ENCODE data around the gene TBC1D22B.
A peak's percentile ranks its signal among the peaks of the same experiment; 100 is the strongest.

TBC1D22B gene

GRCh38 chr6:37362101-37362828, 104.7 kb downstream of the TBC1D22B start:
- no peak for DNase-seq

GRCh38 chr6:37365791-37366190, 108.2 kb downstream of the TBC1D22B start:
- DNase-seq = no peak

- no peak for DNase-seq
Observed at GRCh38 chr6:37366910-37367309, 109.3 kb downstream of the TBC1D22B start.

- DNase-seq = no peak
Observed at GRCh38 chr6:37368961-37369320, 111.4 kb downstream of the TBC1D22B start.

- DNase-seq = no peak
Observed at GRCh38 chr6:37369321-37370201, 112.0 kb downstream of the TBC1D22B start.

- DNase-seq = no peak
Observed at GRCh38 chr6:37371154-37372083, 113.8 kb downstream of the TBC1D22B start.

GRCh38 chr6:37372116-37372515, 114.5 kb downstream of the TBC1D22B start:
- DNase-seq = no peak

GRCh38 chr6:37373822-37374471, 116.4 kb downstream of the TBC1D22B start:
- DNase-seq = no peak

GRCh38 chr6:37375376-37375775, 117.8 kb downstream of the TBC1D22B start:
- no peak for DNase-seq

GRCh38 chr6:37376078-37376743, 118.6 kb downstream of the TBC1D22B start:
- no peak for DNase-seq

GRCh38 chr6:37381579-37381978, 124.0 kb downstream of the TBC1D22B start:
- peak; percentile 27 for DNase-seq

Measured in right hindlimb (tissue), 1 donor.